Loucy (cell line): Measurements from ENCODE around the gene PRPF38B.

ENCODE experiments used
- H2AFZ ChIP-seq: fragments of 200-600 bp; sonication (generic); 2 replicates; pipeline ENCODE4 v1.6.0; 2016; ENCODE audit warnings: antibody characterized with exemption, mild to moderate bottlenecking, low read length, moderate library complexity
- H3F3A ChIP-seq: fragments of 200-600 bp; 2 replicates; pipeline ENCODE4 v1.6.0; 2016; ENCODE audit warnings: antibody characterized with exemption, low read depth, mild to moderate bottlenecking
- H3K27me3 ChIP-seq: fragments of 200-600 bp; sonication (generic); 2 replicates; pipeline ENCODE4 v1.6.1; 2014; ENCODE audit warnings: low read length, mild to moderate bottlenecking; ENCODE audit not compliant: insufficient read depth, poor library complexity, severe bottlenecking
- H3K36me3 ChIP-seq: fragments of 200-600 bp; sonication (generic); 2 replicates; pipeline ENCODE4 v1.6.1; 2016; ENCODE audit warnings: low read length; ENCODE audit not compliant: insufficient read depth
- H3K4me1 ChIP-seq: fragments of 200-600 bp; sonication (generic); 2 replicates; pipeline ENCODE4 v1.5.1; 2014; ENCODE audit warnings: low read length, mild to moderate bottlenecking; ENCODE audit not compliant: insufficient read depth, poor library complexity, severe bottlenecking
- H3K4me2 ChIP-seq: fragments of 200-600 bp; sonication (generic); 2 replicates; pipeline ENCODE4 v1.6.0; 2014; ENCODE audit warnings: antibody characterized with exemption, low read length, low read depth, mild to moderate bottlenecking; ENCODE audit not compliant: poor library complexity, severe bottlenecking
- H3K4me3 ChIP-seq: fragments of 200-600 bp; sonication (generic); 2 replicates; pipeline ENCODE4 v1.5.1; 2014; ENCODE audit warnings: low read length, mild to moderate bottlenecking, mixed read lengths; ENCODE audit not compliant: poor library complexity, severe bottlenecking
- H3K79me2 ChIP-seq: fragments of 200-600 bp; sonication (generic); 2 replicates; pipeline ENCODE4 v1.6.1; 2014; ENCODE audit warnings: low read length; ENCODE audit not compliant: insufficient read depth
- H3K9ac ChIP-seq: fragments of 200-600 bp; sonication (generic); 2 replicates; pipeline ENCODE4 v1.6.0; 2014; ENCODE audit warnings: mild to moderate bottlenecking, low read depth, low read length, moderate library complexity; ENCODE audit not compliant: poor library complexity, severe bottlenecking
- H3K9me2 ChIP-seq: fragments of 200-600 bp; sonication (generic); replicated peaks from 2 replicates; pipeline ENCODE4 v1.6.1; 2016; ENCODE audit warnings: low read depth, low read length, mixed read lengths
- H3K9me3 ChIP-seq: fragments of 200-600 bp; sonication (generic); 2 replicates; pipeline ENCODE4 v1.6.1; 2014; ENCODE audit warnings: mild to moderate bottlenecking, antibody characterized with exemption, low read length, low read depth; ENCODE audit not compliant: insufficient read depth
- H4K20me1 ChIP-seq: fragments of 200-600 bp; sonication (generic); 2 replicates; pipeline ENCODE4 v1.6.0; 2014; ENCODE audit warnings: antibody characterized with exemption, low read length, mild to moderate bottlenecking; ENCODE audit not compliant: insufficient read depth, poor library complexity, severe bottlenecking
- CTCF ChIP-seq: fragments of 200-600 bp; sonication (generic); conservative IDR thresholded peaks from 2 replicates; pipeline ENCODE4 v1.5.1; 2014; ENCODE audit warnings: mild to moderate bottlenecking, antibody characterized with exemption, low read length
- EZH2phosphoT487 ChIP-seq: fragments of 200-600 bp; IDR thresholded peaks from 2 replicates; pipeline ENCODE4 v1.6.1; 2018; ENCODE audit warnings: antibody characterized with exemption, mild to moderate bottlenecking, moderate library complexity, borderline replicate concordance

PRPF38B gene

DNA sequence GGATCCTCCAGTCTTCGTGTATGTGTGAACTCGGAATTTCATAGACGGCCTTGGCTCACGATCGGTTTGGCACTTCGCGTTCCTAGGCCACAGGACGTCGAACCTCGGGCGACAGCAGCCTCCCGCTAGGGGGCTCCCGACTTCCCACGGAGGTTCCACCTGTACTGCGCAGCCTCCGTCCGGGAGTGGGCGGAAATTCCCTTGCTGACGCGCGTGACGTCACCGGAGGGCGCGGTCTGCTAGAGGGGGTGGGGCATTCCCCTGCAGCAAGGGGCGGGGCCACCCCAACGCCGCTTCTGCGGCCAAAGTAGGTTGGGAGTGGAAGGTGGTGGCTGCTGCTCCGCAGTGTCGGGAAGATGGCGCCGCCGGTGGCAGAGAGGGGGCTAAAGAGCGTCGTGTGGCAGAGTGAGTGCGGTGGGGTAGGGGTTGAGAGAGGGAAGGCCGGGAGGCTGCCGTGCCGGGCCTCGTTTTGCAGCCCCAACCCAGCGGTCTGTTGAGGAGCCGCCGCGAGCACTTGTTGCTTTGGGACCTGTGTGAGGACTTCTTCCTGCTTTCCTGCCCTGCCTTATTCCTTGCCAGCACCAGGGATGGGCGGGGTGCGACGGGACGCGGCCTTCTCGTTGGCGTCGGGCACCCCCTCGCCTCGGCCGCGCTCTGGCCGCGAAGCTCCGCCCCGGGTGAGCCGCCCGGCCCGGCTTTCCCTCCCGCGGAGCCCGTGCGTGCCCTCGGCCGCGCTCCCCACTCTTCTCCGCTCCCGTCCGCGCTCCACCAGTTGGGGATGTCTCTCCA, 54.5 kb downstream of the PRPF38B start, which contains the start of gene STXBP3:
TSS of gene STXBP3 (plus strand) at position 293 of the 789 bp plus-strand sequence. CDS start at position 357, 64 bp downstream.
- Histone ChIP-seq H4K20me1 (peaks cover 24% of the 10 kb centered on the region), H2AFZ (peak within 1 kb of the TSS; percentile 93), H3F3A (no peaks in the 10 kb centered on the region), H3K79me2 (peaks cover 42% of the 10 kb centered on the region), H3K9ac (peak within 1 kb of the TSS; percentile 84), H3K27me3 (no peaks in the 10 kb centered on the region), H3K4me1 (peaks cover 30% of the 10 kb centered on the region), H3K4me2 (peak within 1 kb of the TSS; percentile 87), H3K4me3 (peak within 1 kb of the TSS; percentile 96), H3K36me3 (no peaks in the 10 kb centered on the region), H3K9me2 (no peaks in the 10 kb centered on the region), H3K9me3 (no peaks in the 10 kb centered on the region)
- TF ChIP-seq EZH2phosphoT487 (no peak), CTCF (peak; percentile 96)

DNA sequence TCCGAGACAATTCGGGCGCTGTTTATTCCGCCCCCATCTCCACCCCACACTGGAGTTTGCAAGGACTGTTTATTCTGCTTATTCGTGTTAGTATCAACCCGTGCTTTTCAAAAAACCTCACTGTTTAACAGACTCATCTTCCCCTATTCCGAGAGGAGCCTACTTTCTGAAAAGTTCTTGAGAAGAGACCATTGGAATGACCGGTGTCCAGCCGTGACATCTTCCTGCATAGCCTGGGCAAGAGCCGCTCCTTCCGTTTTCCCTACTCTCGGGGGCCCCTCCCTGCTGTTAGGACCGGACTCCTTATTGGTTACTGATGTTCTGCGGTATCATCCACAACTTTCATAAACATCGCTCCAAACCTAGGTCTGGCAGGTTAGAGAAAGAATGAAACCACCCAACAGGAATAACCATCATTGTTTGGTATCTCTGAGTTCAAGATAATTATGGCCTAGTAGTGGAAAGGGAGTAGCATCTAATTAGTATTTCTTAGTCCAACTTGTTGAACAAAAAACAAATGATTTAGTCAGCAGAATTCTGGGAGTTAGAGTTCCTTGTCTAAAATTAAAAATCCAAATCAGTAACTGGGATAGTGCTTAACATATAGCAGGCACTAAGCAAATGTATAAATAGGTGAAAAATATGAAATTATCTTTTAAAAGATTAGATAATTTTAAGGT, 55.2 kb downstream of the PRPF38B start:
- Histone ChIP-seq H3F3A (no peaks in the 10 kb centered on the region), H3K4me3 (peak overlapping the region; percentile 96), H3K79me2 (peaks cover 42% of the 10 kb centered on the region), H2AFZ (peak overlapping the region; percentile 88), H3K9ac (peak overlapping the region; percentile 84), H3K9me2 (no peaks in the 10 kb centered on the region), H3K9me3 (no peaks in the 10 kb centered on the region), H3K27me3 (no peaks in the 10 kb centered on the region), H3K36me3 (no peaks in the 10 kb centered on the region), H3K4me2 (peak overlapping the region; percentile 87), H3K4me1 (peaks cover 35% of the 10 kb centered on the region), H4K20me1 (peaks cover 30% of the 10 kb centered on the region)
- TF ChIP-seq EZH2phosphoT487 (no peak), CTCF (no peak)

DNA sequence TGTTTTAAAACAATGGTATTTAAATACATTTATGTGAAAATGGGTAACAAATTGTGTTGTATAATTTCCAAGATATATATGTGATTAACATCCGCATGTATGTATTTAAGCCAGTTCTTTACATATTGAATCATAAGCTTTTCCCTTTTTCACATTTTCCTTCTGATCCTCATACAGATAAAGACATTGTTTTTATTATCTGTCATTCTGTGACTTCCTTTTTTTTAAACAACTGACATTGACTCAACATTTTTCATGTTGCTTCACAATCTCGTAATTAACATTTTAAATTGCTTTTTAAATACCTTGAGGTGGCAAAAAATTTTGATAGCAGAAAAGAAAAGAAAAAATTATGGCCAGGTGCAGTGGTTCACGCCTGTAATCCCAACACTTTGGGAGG, 55.8 kb downstream of the PRPF38B start:
- Histone ChIP-seq H3K4me3 (peak overlapping the region; percentile 96), H3K79me2 (peaks cover 48% of the 10 kb centered on the region), H3K9me3 (no peaks in the 10 kb centered on the region), H3K36me3 (no peaks in the 10 kb centered on the region), H3K4me1 (peaks cover 38% of the 10 kb centered on the region), H3K9ac (peak overlapping the region; percentile 84), H2AFZ (no peak overlapping the region), H4K20me1 (peaks cover 33% of the 10 kb centered on the region), H3F3A (no peaks in the 10 kb centered on the region), H3K9me2 (no peaks in the 10 kb centered on the region), H3K4me2 (peak overlapping the region; percentile 87), H3K27me3 (no peaks in the 10 kb centered on the region)
- TF ChIP-seq EZH2phosphoT487 (no peak), CTCF (no peak)
